Prostate gland (tissue), 2 donors: ENCODE data around the gene NOX5. TPM values are rescaled to one million over a fixed set of nuclear protein-coding genes. Genes with fewer than 3 reads are reported as not detected.
"Not testable (repeated sequence)": the region's sequence is repeated elsewhere in the genome, so short reads cannot be mapped to it uniquely, and the experiment has no call there.

Experiments used
- DNase-seq: peaks from one replicate; pipeline ENCODE4 v3.0.0-alpha.2; 2019; ENCODE audit warnings: low spot score
- H3K27ac ChIP-seq, 2 donors: fragments of 200-600 bp; sonication (generic); 2 replicates each; pipeline ENCODE4 v1.5.1; 2017 to 2019
- H3K27me3 ChIP-seq: fragments of 200-600 bp; sonication (generic); replicated peaks from 2 replicates; pipeline ENCODE4 v1.5.1; 2019; ENCODE audit not compliant: insufficient read depth
- H3K36me3 ChIP-seq, 2 donors: fragments of 200-600 bp; sonication (generic); 1 replicate in 1 of 2; 2 replicates in 1 of 2; pipeline versions ENCODE4 v1.5.1 to v1.8.1; 2017 to 2019
- H3K4me1 ChIP-seq: fragments of 200-600 bp; sonication (generic); replicated peaks from 2 replicates; pipeline ENCODE4 v1.5.1; 2019
- H3K4me3 ChIP-seq, 2 donors: fragments of 200-600 bp; sonication (generic); 2 replicates each; pipeline ENCODE4 v1.5.1; 2017 to 2019
- H3K9me3 ChIP-seq: fragments of 200-600 bp; sonication (generic); 2 replicates; pipeline ENCODE4 v1.5.1; 2017
- POLR2A ChIP-seq: fragments of 450-650 bp; IDR thresholded peaks from one replicate; pipeline ENCODE4 v1.6.1; 2016; ENCODE audit warnings: antibody characterized with exemption, mild to moderate bottlenecking
- POLR2AphosphoS5 ChIP-seq: sonication (generic); formaldehyde crosslinking; IDR thresholded peaks from one replicate; pipeline ENCODE4 v1.6.1; 2017; ENCODE audit warnings: antibody characterized with exemption
- WGBS: methylation state at CpG from one replicate; pipeline ENCODE4 v1.1.5; 2018; 5-methylcytosine and 5-hydroxymethylcytosine counted together
- intact Hi-C: fragments of 100-400 bp; cut with DNase I; formaldehyde crosslinking; loops from one replicate; pipeline ENCODE4 v1.14.2; 2022
- total RNA-seq, 2 donors: library from RNA; depleted of rRNA; stranded (reverse); fragments of >200 nt; gene quantifications; one replicate each; pipeline ENCODE4 v1.1.0, GENCODE V29; 2016
- TF ChIP-seq, protein P1 (sequence below), 4 experiments: fragments of 200-600 bp in 2 of 4; fragments of 450-650 bp in 2 of 4; sonication (generic) in 2 of 4; IDR thresholded peaks; 1 replicate in 3 of 4; 2 replicates in 1 of 4; pipeline ENCODE4 v1.5.1; 2016 to 2019; ENCODE audit warnings: antibody characterized with exemption in 4 of 4, mild to moderate bottlenecking in 2 of 4, moderate library complexity in 2 of 4

NOX5 gene
- total RNA-seq, 2 donors from 2014 or later = 0.05 to 5.8 TPM

- WGBS = 23% methylated on average over 4 of the region's 4 CpGs
- Histone ChIP-seq H3K4me3 (no peak overlapping the region), H3K27ac (no peak overlapping the region), H3K9me3 (no peaks in the 10 kb centered on the region), H3K27me3 (no peaks in the 10 kb centered on the region), H3K4me1 (no peaks in the 10 kb centered on the region), H3K36me3 (no peaks in the 10 kb centered on the region)
- no peak for DNase-seq
- TF ChIP-seq, protein P1, sequence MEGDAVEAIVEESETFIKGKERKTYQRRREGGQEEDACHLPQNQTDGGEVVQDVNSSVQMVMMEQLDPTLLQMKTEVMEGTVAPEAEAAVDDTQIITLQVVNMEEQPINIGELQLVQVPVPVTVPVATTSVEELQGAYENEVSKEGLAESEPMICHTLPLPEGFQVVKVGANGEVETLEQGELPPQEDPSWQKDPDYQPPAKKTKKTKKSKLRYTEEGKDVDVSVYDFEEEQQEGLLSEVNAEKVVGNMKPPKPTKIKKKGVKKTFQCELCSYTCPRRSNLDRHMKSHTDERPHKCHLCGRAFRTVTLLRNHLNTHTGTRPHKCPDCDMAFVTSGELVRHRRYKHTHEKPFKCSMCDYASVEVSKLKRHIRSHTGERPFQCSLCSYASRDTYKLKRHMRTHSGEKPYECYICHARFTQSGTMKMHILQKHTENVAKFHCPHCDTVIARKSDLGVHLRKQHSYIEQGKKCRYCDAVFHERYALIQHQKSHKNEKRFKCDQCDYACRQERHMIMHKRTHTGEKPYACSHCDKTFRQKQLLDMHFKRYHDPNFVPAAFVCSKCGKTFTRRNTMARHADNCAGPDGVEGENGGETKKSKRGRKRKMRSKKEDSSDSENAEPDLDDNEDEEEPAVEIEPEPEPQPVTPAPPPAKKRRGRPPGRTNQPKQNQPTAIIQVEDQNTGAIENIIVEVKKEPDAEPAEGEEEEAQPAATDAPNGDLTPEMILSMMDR (IDR thresholded peaks at IDR 0.05) = no peak
- TF ChIP-seq POLR2A (no peak), POLR2AphosphoS5 (no peak)
- intact Hi-C loops = no loop called here
Measured at GRCh38 chr15:68972201-68973065, 42.1 kb upstream of the NOX5 start.

- intact Hi-C loops, H3K4me3 ChIP-seq, H3K4me1 ChIP-seq, H3K27me3 ChIP-seq, H3K27ac ChIP-seq, H3K36me3 ChIP-seq, H3K9me3 ChIP-seq, DNase-seq: not testable (repeated sequence)
- 98% methylated on average over 25 of the region's 26 CpGs for WGBS
Measured at GRCh38 chr15:68975651-68976160, 38.8 kb upstream of the NOX5 start.

GRCh38 chr15:68977426-68977825, 37.1 kb upstream of the NOX5 start:
- intact Hi-C loops, H3K4me3 ChIP-seq, H3K36me3 ChIP-seq, H3K27ac ChIP-seq, H3K27me3 ChIP-seq, DNase-seq, H3K4me1 ChIP-seq, H3K9me3 ChIP-seq: not testable (repeated sequence)
- WGBS = 88% methylated on average over 10 of the region's 10 CpGs

DNA sequence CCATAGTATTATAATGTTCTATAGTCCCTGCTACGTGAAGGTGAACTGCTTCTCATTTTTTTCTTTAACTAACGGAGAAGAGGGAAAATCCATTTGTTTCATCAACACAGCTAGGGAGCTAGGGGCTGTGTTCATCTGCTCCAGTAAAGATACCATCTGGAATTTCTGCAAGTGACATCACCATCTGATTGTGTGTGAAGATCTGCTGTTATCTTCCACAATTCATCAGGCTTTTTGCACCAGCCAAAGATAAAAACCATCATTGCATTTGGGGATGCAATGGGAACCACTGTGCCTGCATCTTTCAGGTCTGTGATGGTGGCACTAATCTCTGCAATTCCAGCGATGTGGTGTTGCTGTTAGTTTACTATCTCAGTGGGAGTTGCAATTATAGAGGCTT, 35.5 kb upstream of the NOX5 start:
- Histone ChIP-seq H3K4me1 (no peaks in the 10 kb centered on the region), H3K27ac (no peak overlapping the region), H3K36me3 (no peaks in the 10 kb centered on the region), H3K27me3 (no peaks in the 10 kb centered on the region), H3K9me3 (no peaks in the 10 kb centered on the region), H3K4me3 (no peak overlapping the region)
- WGBS = 69% methylated on average over 3 of the region's 3 CpGs
- TF ChIP-seq POLR2A (no peak), POLR2AphosphoS5 (no peak)
- TF ChIP-seq, protein P1 (IDR thresholded peaks at IDR 0.05) = no peak
- intact Hi-C loops = no loop called here
- DNase-seq = no peak

GRCh38 chr15:68979816-68980215, 34.7 kb upstream of the NOX5 start:
- no peaks in the 10 kb centered on the region for H3K4me1 ChIP-seq
- no peak for DNase-seq
- intact Hi-C loops = no loop called here
- no peaks in the 10 kb centered on the region for H3K9me3 ChIP-seq
- no peaks in the 10 kb centered on the region for H3K36me3 ChIP-seq
- H3K4me3 ChIP-seq = no peak overlapping the region
- H3K27me3 ChIP-seq = no peaks in the 10 kb centered on the region
- H3K27ac ChIP-seq = no peak overlapping the region
- TF ChIP-seq POLR2A (no peak), POLR2AphosphoS5 (no peak)
- TF ChIP-seq, protein P1 (IDR thresholded peaks at IDR 0.05) = no peak
- 84% methylated on average over 1 of the region's 1 CpG for WGBS

DNA sequence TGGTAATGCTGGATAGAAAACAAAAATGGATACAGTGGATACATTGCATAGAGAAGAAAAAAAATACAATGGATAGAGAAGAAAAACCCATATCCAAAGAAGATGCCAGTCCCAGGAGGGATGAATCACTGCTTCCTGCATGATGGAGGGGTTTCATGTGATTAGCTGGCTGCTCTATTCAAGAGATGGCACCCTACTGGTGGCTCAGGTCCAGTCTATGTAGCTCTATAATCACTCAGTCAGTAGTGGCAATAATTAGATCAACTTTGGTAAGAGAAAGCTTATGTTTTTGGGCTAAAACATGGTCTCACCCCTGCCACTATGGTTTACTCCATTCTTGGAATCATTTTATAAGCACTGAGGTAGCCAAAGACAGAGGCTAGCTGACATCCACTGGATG, 33.7 kb upstream of the NOX5 start:
- H3K4me3 ChIP-seq = no peak overlapping the region
- no peaks in the 10 kb centered on the region for H3K36me3 ChIP-seq
- H3K27me3 ChIP-seq = no peaks in the 10 kb centered on the region
- TF ChIP-seq, protein P1 (IDR thresholded peaks at IDR 0.05) = no peak
- TF ChIP-seq POLR2A (no peak), POLR2AphosphoS5 (no peak)
- no peaks in the 10 kb centered on the region for H3K4me1 ChIP-seq
- no peak for DNase-seq
- H3K27ac ChIP-seq = no peak overlapping the region
- intact Hi-C loops = no loop called here
- H3K9me3 ChIP-seq = no peaks in the 10 kb centered on the region
